Measurements from ENCODE around the gene MAP3K6. TPM values are rescaled to one million over a fixed set of nuclear protein-coding genes. Genes with fewer than 3 reads are reported as not detected.

The MAP3K6 gene
- total RNA-seq, 4 donors from 2014 or later, result 72.3 to 121 (median 76.9) TPM

GRCh38 chr1:27405074-27405473 is 38.3 kb upstream of the MAP3K6 start:
- Histone ChIP-seq H3K27ac (peak overlapping the region; percentile 79 to 92 (median 90)), H3K36me3 (peaks cover 13 to 47% (median 31%) of the 10 kb centered on the region in 3 donors), H3K9me3 (no peaks in the 10 kb centered on the region), H3K4me1 (peaks cover 58 to 89% (median 58%) of the 10 kb centered on the region in 3 donors), H3K4me3 (no peak overlapping the region), H3K27me3 (no peaks in the 10 kb centered on the region)
- TF ChIP-seq POLR2A (IDR thresholded peaks at IDR 0.05), result no peak
- TF ChIP-seq, protein P1, sequence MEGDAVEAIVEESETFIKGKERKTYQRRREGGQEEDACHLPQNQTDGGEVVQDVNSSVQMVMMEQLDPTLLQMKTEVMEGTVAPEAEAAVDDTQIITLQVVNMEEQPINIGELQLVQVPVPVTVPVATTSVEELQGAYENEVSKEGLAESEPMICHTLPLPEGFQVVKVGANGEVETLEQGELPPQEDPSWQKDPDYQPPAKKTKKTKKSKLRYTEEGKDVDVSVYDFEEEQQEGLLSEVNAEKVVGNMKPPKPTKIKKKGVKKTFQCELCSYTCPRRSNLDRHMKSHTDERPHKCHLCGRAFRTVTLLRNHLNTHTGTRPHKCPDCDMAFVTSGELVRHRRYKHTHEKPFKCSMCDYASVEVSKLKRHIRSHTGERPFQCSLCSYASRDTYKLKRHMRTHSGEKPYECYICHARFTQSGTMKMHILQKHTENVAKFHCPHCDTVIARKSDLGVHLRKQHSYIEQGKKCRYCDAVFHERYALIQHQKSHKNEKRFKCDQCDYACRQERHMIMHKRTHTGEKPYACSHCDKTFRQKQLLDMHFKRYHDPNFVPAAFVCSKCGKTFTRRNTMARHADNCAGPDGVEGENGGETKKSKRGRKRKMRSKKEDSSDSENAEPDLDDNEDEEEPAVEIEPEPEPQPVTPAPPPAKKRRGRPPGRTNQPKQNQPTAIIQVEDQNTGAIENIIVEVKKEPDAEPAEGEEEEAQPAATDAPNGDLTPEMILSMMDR (IDR thresholded peaks at IDR 0.05), result no peak
- WGBS, 2 donors, result 41 to 67% methylated on average over 5 to 9 of the region's 13 CpGs
- no peak for DNase-seq
- intact Hi-C loops (cut with DNase I), result loop anchor here (10.0 kb wide), 1 partner anchor 200 kb away; the partner anchor contains the start of gene AHDC1

GRCh38 chr1:27403931-27404330 is 37.2 kb upstream of the MAP3K6 start:
- H3K4me1 ChIP-seq, result peaks cover 58 to 100% (median 58%) of the 10 kb centered on the region in 3 donors
- no peak for DNase-seq
- peak overlapping the region; percentile 79 to 92 (median 90) for H3K27ac ChIP-seq
- H3K9me3 ChIP-seq, result no peaks in the 10 kb centered on the region
- TF ChIP-seq, protein P1 (IDR thresholded peaks at IDR 0.05), result no peak
- TF ChIP-seq POLR2A (IDR thresholded peaks at IDR 0.05), result no peak
- H3K27me3 ChIP-seq, result no peaks in the 10 kb centered on the region
- peaks cover 5 to 36% (median 22%) of the 10 kb centered on the region in 3 donors for H3K36me3 ChIP-seq
- intact Hi-C loops (cut with DNase I), result loop anchor here (10.0 kb wide), 1 partner anchor 201 kb away; the partner anchor contains the start of gene AHDC1
- H3K4me3 ChIP-seq, result no peak overlapping the region

GRCh38 chr1:27403065-27403726 is 36.4 kb upstream of the MAP3K6 start:
- intact Hi-C loops (cut with DNase I), result loop anchor here (10.0 kb wide), 1 partner anchor 202 kb away; the partner anchor contains the start of gene AHDC1

DNA sequence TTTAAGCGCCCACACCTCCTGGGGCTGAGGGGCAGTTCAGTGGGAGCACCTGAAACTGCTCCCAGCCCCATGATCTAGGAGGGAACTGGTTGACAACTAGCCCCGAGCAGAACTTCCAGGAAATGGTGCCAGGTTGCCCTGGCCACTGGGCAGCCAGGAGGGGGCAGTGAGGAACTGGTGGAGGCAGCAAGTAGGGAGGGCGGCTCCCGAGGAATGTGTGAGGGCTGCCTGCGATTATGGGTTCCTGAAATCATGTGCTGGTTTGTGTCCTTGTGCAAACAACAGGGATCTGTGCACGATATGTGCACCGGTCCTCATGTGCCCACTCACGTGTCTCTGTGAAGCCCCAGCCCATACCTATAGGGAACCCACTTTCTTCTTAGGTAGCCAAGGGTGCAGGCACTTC is 35.6 kb upstream of the MAP3K6 start:
- TF ChIP-seq, protein P1 (IDR thresholded peaks at IDR 0.05), result peak; percentile 50 to 75 (median 62)
- no peak for TF ChIP-seq POLR2A (IDR thresholded peaks at IDR 0.05)

More at GRCh38 chr1:27403065-27403726, 36.4 kb upstream of the MAP3K6 start:
- Histone ChIP-seq H3K4me1 (peaks cover 58 to 100% (median 58%) of the 10 kb centered on the region in 3 donors), H3K27ac (peak overlapping the region; percentile 79 to 92 (median 90)), H3K36me3 (peaks cover 5 to 28% (median 16%) of the 10 kb centered on the region in 3 donors), H3K9me3 (no peaks in the 10 kb centered on the region), H3K4me3 (peak overlapping the region in 2 of 4 donors; percentile 5 to 29), H3K27me3 (no peaks in the 10 kb centered on the region)
- no peak for TF ChIP-seq POLR2A (IDR thresholded peaks at IDR 0.05)
- TF ChIP-seq, protein P1 (IDR thresholded peaks at IDR 0.05), result peak in 4 of 6 experiments; percentile 6 to 53 (median 35)
- DNase-seq, result no peak
- WGBS, 2 donors, result 19 to 24% methylated on average over 11 to 19 of the region's 24 CpGs

DNA sequence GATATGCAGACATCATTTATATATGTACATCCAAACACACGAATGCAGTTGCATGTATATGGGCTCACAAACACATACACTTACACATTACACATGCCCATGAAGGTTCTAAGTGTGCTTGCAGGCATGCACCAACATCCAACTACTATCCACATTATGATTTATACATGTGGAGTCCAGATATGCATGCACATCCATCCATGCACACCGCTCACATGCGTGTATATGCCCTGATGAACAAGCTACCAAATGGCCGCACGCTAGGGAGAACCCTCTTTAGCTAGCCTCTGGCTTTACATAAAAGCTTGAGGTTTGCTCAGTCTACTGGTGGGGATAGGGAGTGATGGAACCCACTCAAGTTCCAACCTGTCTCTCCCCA is 34.2 kb upstream of the MAP3K6 start:
- peaks cover 42 to 95% (median 44%) of the 10 kb centered on the region in 3 donors for H3K4me1 ChIP-seq
- no peak overlapping the region for H3K4me3 ChIP-seq
- WGBS, 2 donors, result 74 to 81% methylated on average over 4 to 5 of the region's 5 CpGs
- TF ChIP-seq, protein P1 (IDR thresholded peaks at IDR 0.05), result no peak
- no peak for TF ChIP-seq POLR2A (IDR thresholded peaks at IDR 0.05)
- DNase-seq, result no peak
- intact Hi-C loops (cut with DNase I), result loop anchor here (10.0 kb wide), 1 partner anchor 204 kb away; the partner anchor contains the start of gene AHDC1
- H3K27me3 ChIP-seq, result no peaks in the 10 kb centered on the region
- peaks cover 0 to 6% (median 0%) of the 10 kb centered on the region in 3 donors for H3K36me3 ChIP-seq
- peak overlapping the region in 1 of 4 donors; percentile 91 for H3K27ac ChIP-seq
- H3K9me3 ChIP-seq, result no peaks in the 10 kb centered on the region

More for the DNA sequence above, 35.6 kb upstream of the MAP3K6 start:
- no peak for DNase-seq
- H3K27me3 ChIP-seq, result no peaks in the 10 kb centered on the region
- no peaks in the 10 kb centered on the region for H3K9me3 ChIP-seq
- WGBS, 2 donors, result 16 to 28% methylated on average over 5 to 7 of the region's 8 CpGs
- intact Hi-C loops (cut with DNase I), result loop anchor here (10.0 kb wide), 1 partner anchor 202 kb away; the partner anchor contains the start of gene AHDC1
- H3K4me3 ChIP-seq, result no peak overlapping the region
- H3K4me1 ChIP-seq, result peaks cover 55 to 100% (median 56%) of the 10 kb centered on the region in 3 donors
- peaks cover under 1 to 20% (median 8%) of the 10 kb centered on the region in 3 donors for H3K36me3 ChIP-seq
- peak overlapping the region; percentile 79 to 92 (median 90) for H3K27ac ChIP-seq

Data from esophagus squamous epithelium (tissue), 5 donors.